Ovary (tissue), 3 donors: ENCODE results near the gene RBM3.

Experiments
- CTCF ChIP-seq, 3 donors: fragments of 450-650 bp in 2 of 3; fragments of 200-600 bp in 1 of 3; IDR thresholded peaks; one replicate each; pipeline versions ENCODE4 v1.5.1 to v1.8.0; 2016 to 2022; ENCODE audit warnings: antibody characterized with exemption in 3 of 3, mild to moderate bottlenecking in 1 of 3
- POLR2A ChIP-seq: fragments of 450-650 bp; IDR thresholded peaks from one replicate; pipeline ENCODE4 v1.6.1; 2017; ENCODE audit warnings: antibody characterized with exemption, mild to moderate bottlenecking, moderate library complexity
- donor health status: DM: no; HTN: no; CAD: no.

- TF ChIP-seq CTCF (IDR thresholded peaks at IDR 0.05) (no peak), POLR2A (no peak)
These were observed 18.7 kb downstream of the RBM3 start for GRCh38 chrX:48592971-48593370.
